WTC11 (cell line): ENCODE data around the gene TDRD3. TPM values are rescaled to one million over a fixed set of nuclear protein-coding genes. Genes with fewer than 3 reads are reported as not detected.

Experiments
- ATAC-seq: fragments of 200-7000 bp; cut with Tn5 transposase; 2 replicates; pipeline ENCODE4 v1.10.0; 2021; ENCODE audit warnings: mild to moderate bottlenecking, moderate library complexity
- CTCF ChIA-PET: fragments of 300-600 bp; sonication (Branson Sonifier 250); formaldehyde crosslinking; loops from one replicate; lab custom pipeline; 2021; ENCODE audit warnings: antibody characterized with exemption; lab: Charles Lee
- POLR2A ChIA-PET: fragments of 350-600 bp; sonication (Branson Sonifier 250); formaldehyde crosslinking; loops from one replicate; lab custom pipeline; 2021; ENCODE audit warnings: antibody characterized with exemption; lab: Charles Lee
- DNase-seq: peaks from one replicate; pipeline ENCODE4 v3.0.0; 2021; ENCODE audit warnings: low spot score
- H3K27ac Mint-ChIP-seq: 2 replicates; pipeline ENCODE4 v1.8.0; 2021; ENCODE audit warnings: mixed read lengths
- H3K27me3 Mint-ChIP-seq: 2 replicates; pipeline ENCODE4 v1.8.0; 2021; ENCODE audit warnings: low read depth, mild to moderate bottlenecking, moderate library complexity, mixed read lengths
- H3K36me3 Mint-ChIP-seq: 2 replicates; pipeline ENCODE4 v1.8.0; 2021; ENCODE audit warnings: mixed read lengths
- H3K4me1 Mint-ChIP-seq: 2 replicates; pipeline ENCODE4 v1.8.0; 2022; ENCODE audit warnings: mixed read lengths
- H3K4me3 Mint-ChIP-seq: 2 replicates; pipeline ENCODE4 v1.8.0; 2021; ENCODE audit warnings: mild to moderate bottlenecking, moderate library complexity, mixed read lengths
- H3K9me3 Mint-ChIP-seq: 2 replicates; pipeline ENCODE4 v1.8.0; 2021; ENCODE audit warnings: mixed read lengths
- AFF4 ChIP-seq: sonication (generic); formaldehyde crosslinking; IDR thresholded peaks from 2 replicates; pipeline ENCODE4 v1.8.1; 2023; ENCODE audit warnings: mild to moderate bottlenecking, missing genetic modification reagents, borderline replicate concordance
- AR ChIP-seq: fragments of 250-450 bp; sonication (Bioruptor Pico); IDR thresholded peaks from 2 replicates; pipeline ENCODE4 v1.9.0; 2021; ENCODE audit warnings: mild to moderate bottlenecking
- E2F5 ChIP-seq: sonication (generic); formaldehyde crosslinking; IDR thresholded peaks from 2 replicates; pipeline ENCODE4 v1.8.1; 2022; ENCODE audit warnings: mild to moderate bottlenecking, moderate library complexity, missing genetic modification reagents
- FOXJ3 ChIP-seq: sonication (generic); formaldehyde crosslinking; IDR thresholded peaks from 2 replicates; pipeline ENCODE4 v1.9.0; 2021; ENCODE audit warnings: missing genetic modification reagents, mild to moderate bottlenecking, borderline replicate concordance
- FOXP4 ChIP-seq: sonication (generic); formaldehyde crosslinking; IDR thresholded peaks from 2 replicates; pipeline ENCODE4 v1.8.0; 2022; ENCODE audit warnings: mild to moderate bottlenecking, missing genetic modification reagents
- HMGXB4 ChIP-seq: sonication (generic); formaldehyde crosslinking; IDR thresholded peaks from 2 replicates; pipeline ENCODE4 v1.8.1; 2023; ENCODE audit warnings: mild to moderate bottlenecking, moderate library complexity, missing genetic modification reagents
- MXD4 ChIP-seq: fragments of 250-450 bp; sonication (Bioruptor Pico); IDR thresholded peaks from 2 replicates; pipeline ENCODE4 v1.8.0; 2021; ENCODE audit warnings: mild to moderate bottlenecking, moderate library complexity, borderline replicate concordance
- ZNF317 ChIP-seq: sonication (generic); formaldehyde crosslinking; IDR thresholded peaks from 2 replicates; pipeline ENCODE4 v1.8.1; 2023; ENCODE audit warnings: low read depth, mild to moderate bottlenecking, moderate library complexity, missing genetic modification reagents, borderline replicate concordance
- ZSCAN18 ChIP-seq: fragments of 250-450 bp; sonication (Bioruptor Pico); IDR thresholded peaks from 2 replicates; pipeline ENCODE4 v2.1.2; 2022; ENCODE audit warnings: mild to moderate bottlenecking, moderate library complexity
- total RNA-seq: library from RNA; stranded (reverse); gene quantifications from 3 replicates; pipeline ENCODE4 v1.2.3, GENCODE V29; 2021

The TDRD3 gene
- total RNA-seq, 1 experiment from 2014 or later, result 19.5 TPM

- TF ChIP-seq AFF4 (CRISPR knock-in tag) (no peak), ZNF317 (CRISPR knock-in tag) (no peak), FOXJ3 (CRISPR knock-in tag) (no peak)
These were observed 40.0 kb upstream of the TDRD3 start (continued) for GRCh38 chr13:60356970-60357369.

GRCh38 chr13:60358453-60358852, 38.6 kb upstream of the TDRD3 start:
- Mint-ChIP-seq H3K4me3 (no peak overlapping the region), H3K9me3 (peaks cover under 1% of the 10 kb centered on the region; the same call in 1 of the 2 replicates)
- CTCF ChIA-PET, result interaction anchor here (1.5 kb wide), 1 partner anchor 13 kb away, joined by 3 read pairs; no protein-coding TSS in a partner anchor

GRCh38 chr13:60363288-60363687, 33.7 kb upstream of the TDRD3 start:
- no peaks in the 10 kb centered on the region for H3K4me1 Mint-ChIP-seq
- CTCF ChIA-PET, result no interaction called here
- H3K36me3 Mint-ChIP-seq, result no peaks in the 10 kb centered on the region
- no peak for TF ChIP-seq FOXP4 (CRISPR knock-in tag)
- no peak for TF ChIP-seq AFF4 (CRISPR knock-in tag)
- no peak for TF ChIP-seq HMGXB4 (CRISPR knock-in tag)
- no peak for TF ChIP-seq MXD4 (CRISPR knock-in tag)
- TF ChIP-seq AR (CRISPR knock-in tag), result no peak
- peaks cover 7% of the 10 kb centered on the region for H3K9me3 Mint-ChIP-seq
- POLR2A ChIA-PET, result no interaction called here
- H3K4me3 Mint-ChIP-seq, result no peak overlapping the region
- no peaks in the 10 kb centered on the region for H3K27me3 Mint-ChIP-seq
- DNase-seq, result no peak
- no peak for ATAC-seq
- no peak overlapping the region for H3K27ac Mint-ChIP-seq

More at GRCh38 chr13:60358453-60358852, 38.6 kb upstream of the TDRD3 start:
- POLR2A ChIA-PET, result no interaction called here
- TF ChIP-seq ZSCAN18 (CRISPR knock-in tag) (no peak), E2F5 (CRISPR knock-in tag) (no peak)
- Mint-ChIP-seq H3K27me3 (no peaks in the 10 kb centered on the region), H3K27ac (no peak overlapping the region), H3K36me3 (no peaks in the 10 kb centered on the region), H3K4me1 (no peaks in the 10 kb centered on the region)
- ATAC-seq (no peak), DNase-seq (no peak)
